Measurements from ENCODE around the gene SERPINA4.
"Not testable (repeated sequence)": the region's sequence is repeated elsewhere in the genome, so short reads cannot be mapped to it uniquely, and the experiment has no call there.

SERPINA4 gene

DNA sequence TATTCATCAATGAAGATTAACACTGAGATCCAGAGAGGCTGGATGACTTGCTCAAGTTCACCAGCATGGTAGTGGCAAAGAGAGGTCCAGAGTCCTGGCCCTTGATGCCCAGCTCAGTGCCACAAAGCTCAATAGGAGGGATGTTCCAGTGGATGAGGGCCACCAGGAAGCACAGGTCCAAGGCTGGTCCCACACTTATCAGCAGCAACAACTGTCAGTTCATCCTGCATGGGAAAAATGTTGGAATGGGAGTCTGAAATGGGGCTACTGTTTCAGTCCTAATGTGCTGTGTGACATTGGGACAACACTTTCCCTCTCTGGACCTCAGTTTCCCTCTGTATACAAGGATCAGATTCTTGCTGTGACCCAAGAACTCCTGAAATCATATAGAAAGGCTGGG is 31.2 kb downstream of the SERPINA4 start:
- no peak for DNase-seq (ENCODE audit: low spot score)

- DNase-seq (ENCODE audit: low spot score): no peak
Observed at GRCh38 chr14:94593376-94593748, 32.1 kb downstream of the SERPINA4 start.

GRCh38 chr14:94593749-94594431 is 32.6 kb downstream of the SERPINA4 start:
- DNase-seq (ENCODE audit: low spot score): peak; percentile 55

DNA sequence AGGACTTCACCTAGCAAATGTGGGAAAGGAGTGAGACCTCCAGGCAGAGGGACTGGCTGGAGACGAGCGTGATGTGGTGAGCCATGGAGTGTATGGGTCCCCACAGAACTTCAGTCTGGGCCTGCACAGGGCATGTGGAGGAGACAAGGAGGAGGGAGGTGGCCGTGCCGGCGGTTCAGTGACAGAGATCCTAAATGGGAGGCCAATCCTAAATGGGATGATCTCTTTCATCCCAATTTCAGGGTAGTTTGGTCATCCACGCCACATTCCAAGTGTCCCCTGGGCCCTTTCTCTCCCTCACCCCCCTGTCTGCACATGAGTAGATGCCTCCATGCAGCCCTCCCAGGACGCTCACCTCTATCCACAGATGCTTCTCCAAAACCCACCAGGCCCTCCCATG is 33.2 kb downstream of the SERPINA4 start:
- DNase-seq (ENCODE audit: low spot score): no peak

DNA sequence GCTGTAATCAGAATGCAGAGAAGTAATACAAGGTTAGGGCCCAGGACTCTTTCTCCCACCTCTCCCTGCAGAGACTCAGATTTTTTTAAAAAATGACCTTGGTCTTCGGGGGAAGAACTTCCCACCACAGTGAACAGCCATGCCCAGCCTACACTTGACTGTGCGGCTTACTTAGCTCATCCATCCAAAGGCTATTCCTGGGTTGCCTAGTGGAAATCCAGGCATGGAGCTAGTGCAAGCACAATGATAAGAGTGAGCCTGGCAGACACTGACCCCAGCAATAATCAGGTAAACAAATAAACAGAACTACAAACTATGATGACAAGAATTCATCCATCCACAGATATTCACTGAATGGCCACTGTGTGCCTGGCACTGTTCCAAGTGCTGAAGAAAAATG is 34.7 kb downstream of the SERPINA4 start:
- no peak for DNase-seq (ENCODE audit: low spot score)

- DNase-seq (ENCODE audit: low spot score): no peak
Observed at GRCh38 chr14:94596361-94596760, 35.1 kb downstream of the SERPINA4 start.

- DNase-seq (ENCODE audit: low spot score): no peak
Observed at GRCh38 chr14:94597788-94598187, 36.5 kb downstream of the SERPINA4 start.

GRCh38 chr14:94598506-94598815 is 37.2 kb downstream of the SERPINA4 start:
- DNase-seq (ENCODE audit: low spot score): no peak

DNA sequence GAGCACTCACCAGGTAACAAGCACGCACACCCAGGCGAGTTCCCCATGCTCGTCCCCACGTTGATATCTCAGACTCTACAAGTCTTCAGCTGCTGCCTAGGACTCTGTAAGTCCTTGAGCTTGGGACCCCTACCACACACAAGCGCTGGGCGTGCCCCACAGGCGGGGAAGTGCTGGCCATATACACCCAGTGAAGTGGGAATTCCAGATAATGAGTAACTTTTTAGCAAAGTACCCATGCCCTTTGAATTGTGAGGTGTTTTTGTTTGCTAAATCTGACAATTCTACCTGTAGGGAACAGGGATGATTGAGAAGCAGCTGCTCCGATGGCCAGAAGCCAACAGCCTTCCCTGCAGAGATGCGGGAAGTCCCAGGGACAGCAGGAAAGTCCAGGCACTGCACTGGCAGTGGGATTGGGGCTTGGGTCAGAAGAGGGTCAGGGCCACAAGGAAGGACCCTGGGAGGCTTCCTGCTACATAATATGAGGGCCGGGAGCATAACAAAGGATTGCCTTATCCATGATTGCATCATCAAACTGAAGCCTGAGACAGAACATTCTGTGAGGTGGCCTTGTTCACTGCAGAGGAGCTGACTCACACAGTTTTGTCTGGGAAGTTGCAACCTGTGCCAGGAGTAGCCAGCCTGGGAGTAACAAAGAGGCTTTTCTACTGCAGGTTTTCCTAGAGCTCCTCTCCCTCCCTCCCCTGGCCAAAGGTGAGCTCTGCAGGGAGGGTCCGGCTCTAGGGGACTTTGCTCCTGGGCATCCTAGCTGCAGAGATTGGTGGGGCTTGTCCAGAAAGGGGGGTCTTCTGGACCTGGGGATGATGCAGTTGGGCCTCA is 37.8 kb downstream of the SERPINA4 start:
- DNase-seq (ENCODE audit: low spot score): peak; percentile 23

GRCh38 chr14:94599656-94600004 is 38.4 kb downstream of the SERPINA4 start:
- no peak for DNase-seq (ENCODE audit: low spot score)

- DNase-seq (ENCODE audit: low spot score): no peak
Observed at GRCh38 chr14:94600148-94600545, 38.9 kb downstream of the SERPINA4 start.

DNA sequence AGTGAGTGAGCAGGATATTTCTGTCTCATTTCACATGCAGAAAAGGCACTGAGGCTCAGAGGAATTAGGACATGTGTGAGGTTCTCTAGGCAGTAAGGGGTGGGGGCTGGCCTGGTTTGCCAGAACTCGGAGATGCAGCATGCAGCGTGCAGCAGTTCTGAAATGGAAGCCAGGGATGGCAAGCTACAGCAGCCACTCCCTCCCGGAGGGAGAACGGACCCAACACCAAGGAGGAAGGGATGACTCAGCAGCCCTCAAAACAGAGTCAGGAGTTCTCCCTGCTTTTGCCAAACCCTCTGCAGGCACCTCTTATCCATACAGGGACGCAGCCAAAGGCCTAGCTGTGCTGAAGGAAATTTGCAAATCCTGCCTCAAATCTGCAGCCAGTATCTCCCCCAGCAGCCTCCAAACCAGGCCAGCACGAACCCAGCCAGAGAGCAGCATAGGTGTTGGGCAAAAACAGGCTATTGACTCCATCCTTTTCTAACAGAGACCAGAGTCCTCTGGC is 40.7 kb downstream of the SERPINA4 start:
- no peak for DNase-seq (ENCODE audit: low spot score)

DNA sequence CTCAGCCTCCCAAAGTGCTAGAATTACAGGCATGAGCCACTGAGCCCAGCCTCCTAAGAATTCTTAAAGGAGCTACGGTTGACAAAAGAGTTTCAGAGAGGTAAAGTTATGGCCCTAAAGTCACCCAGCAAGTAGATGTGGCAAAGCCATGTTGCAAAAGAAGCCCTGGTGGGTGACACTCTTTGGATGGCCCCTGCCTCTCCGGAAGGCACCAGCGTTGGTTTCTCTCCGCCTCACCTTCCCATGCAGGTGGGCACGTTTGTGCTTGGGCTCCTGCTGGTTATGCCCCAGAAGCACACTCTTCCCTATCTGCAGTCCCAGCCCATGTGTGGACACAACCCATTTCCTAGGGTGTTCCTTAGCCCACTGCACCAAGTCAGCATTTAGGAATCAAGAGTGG is 41.5 kb downstream of the SERPINA4 start:
- DNase-seq (ENCODE audit: low spot score): no peak

GRCh38 chr14:94605361-94605760 is 44.1 kb downstream of the SERPINA4 start:
- no peak for DNase-seq (ENCODE audit: low spot score)

- not testable (repeated sequence) for DNase-seq (ENCODE audit: low spot score)
Observed at GRCh38 chr14:94608966-94609365, 47.7 kb downstream of the SERPINA4 start.

DNA sequence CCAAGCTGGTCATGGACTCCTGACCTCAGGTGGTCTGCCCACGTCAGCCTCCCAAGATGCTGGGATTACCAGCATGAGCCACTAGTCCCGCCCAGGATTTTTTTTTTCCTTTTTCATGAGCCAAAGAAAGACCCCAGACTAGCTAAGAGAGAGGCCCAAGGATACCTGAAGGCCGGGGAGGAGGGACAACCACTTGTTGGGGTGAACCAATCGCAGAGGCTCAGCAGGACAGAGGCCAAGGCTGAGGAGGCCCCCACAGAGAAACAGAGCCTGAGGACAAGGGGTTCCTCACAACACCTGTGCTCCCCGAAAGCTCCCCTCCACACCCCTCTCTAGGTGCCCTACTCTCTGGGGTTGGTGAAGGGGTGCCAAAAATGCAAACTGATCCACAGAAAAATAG is 49.9 kb downstream of the SERPINA4 start:
- DNase-seq (ENCODE audit: low spot score): no peak

- no peak for DNase-seq (ENCODE audit: low spot score)
Observed at GRCh38 chr14:94612174-94612573, 50.9 kb downstream of the SERPINA4 start, which contains the start of gene SERPINA3. Gene SERPINA3, plus strand, starts transcription at chr14:94612391. Its CDS starts 2,051 bp downstream, at chr14:94614442.

DNA sequence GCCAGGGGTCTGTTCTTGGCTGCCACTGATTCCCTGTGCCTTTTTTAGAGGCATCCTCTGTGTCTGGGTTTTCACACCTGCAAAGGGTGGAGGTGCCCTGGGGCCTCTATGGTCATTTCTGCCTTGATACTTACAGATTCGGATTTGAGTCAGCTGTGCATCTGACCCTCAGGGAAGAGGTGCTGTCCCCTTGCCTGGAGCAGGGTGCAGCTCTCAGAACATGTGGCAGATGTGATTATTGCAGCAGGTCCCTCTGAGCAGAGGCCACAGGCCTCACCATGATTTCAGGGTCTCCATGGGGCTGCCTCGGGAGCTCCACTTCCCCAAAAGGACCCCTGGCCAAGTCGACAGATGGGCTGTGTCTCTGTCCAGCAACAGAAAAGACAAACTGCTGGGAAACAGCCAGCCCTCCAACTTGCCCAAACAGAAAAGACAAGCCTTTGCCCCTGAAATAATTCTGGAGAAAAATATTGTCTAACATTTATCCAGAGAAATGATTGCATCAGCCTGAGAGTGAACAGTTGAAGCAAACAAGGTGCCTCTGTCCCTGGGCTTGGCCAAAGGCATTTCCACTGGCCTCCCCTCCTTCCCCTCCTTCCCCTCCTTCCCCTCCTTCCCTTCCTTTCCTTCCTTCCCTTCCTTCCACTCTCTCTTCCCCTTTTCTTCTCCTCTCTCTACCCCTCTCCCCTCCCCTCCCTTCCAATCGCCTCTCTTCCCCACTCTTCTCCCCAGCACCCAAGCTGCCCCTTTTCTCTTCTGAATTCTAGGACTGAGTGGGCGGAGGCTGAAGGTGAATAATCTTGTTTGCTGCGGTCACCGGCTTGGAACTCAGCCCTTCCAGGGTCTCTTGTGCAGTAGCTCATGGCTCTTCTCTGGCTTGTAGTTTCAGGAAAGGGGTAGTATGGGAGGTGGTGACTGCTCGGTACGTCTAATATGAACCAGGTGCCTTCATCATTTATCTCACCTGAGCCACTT is 51.6 kb downstream of the SERPINA4 start:
- no peak for DNase-seq (ENCODE audit: low spot score)

- no peak for DNase-seq (ENCODE audit: low spot score)
Observed at GRCh38 chr14:94613720-94614644, 52.7 kb downstream of the SERPINA4 start.

- DNase-seq (ENCODE audit: low spot score): no peak
Observed at GRCh38 chr14:94614802-94615201, 53.6 kb downstream of the SERPINA4 start.

DNA sequence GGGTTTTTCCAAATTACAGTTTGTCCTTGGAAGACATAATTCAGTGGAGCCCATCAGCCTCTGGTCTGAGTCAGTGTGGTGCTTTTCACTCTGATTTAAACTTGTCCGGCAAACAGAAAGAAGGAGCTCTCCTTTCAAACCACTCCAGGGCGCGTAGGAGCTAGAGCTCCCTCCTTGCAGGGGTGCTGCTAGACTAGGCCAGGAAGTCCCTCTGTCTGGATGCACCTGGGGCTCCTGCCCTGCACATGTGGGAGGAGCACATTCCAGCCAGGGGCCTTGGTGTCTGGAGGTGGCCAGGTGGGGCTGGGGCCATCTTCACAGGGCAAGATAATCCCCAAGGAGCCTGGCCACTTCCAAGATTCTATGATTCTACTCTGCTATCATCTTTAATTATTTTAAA is 54.0 kb downstream of the SERPINA4 start:
- DNase-seq (ENCODE audit: low spot score): no peak
